Endothelial cell of umbilical vein (primary cell): Measurements from ENCODE around the gene HOXA2. TPM values are rescaled to one million over a fixed set of nuclear protein-coding genes. Genes with fewer than 3 reads are reported as not detected.

ENCODE experiments used
- BruUV-seq: library from RNA; stranded (reverse); fragments of 400-500 nt; replicated peaks from 2 replicates; lab custom pipeline; 2021; lab: Mats Ljungman, UMichigan
- CTCF ChIA-PET: fragments of 300-600, 350-600 bp; sonication (Branson Sonifier 250); formaldehyde crosslinking; loops from one replicate; lab custom pipeline; 2021; ENCODE audit warnings: antibody characterized with exemption, inconsistent platforms; lab: Charles Lee
- POLR2A ChIA-PET: fragments of 300-600, 350-600 bp; sonication (Branson Sonifier 250); formaldehyde crosslinking; loops from one replicate; lab custom pipeline; 2021; ENCODE audit warnings: antibody characterized with exemption, inconsistent platforms; lab: Charles Lee
- DNase-seq: peaks from one replicate; pipeline ENCODE4 v3.0.0-alpha.2; 2011; ENCODE audit warnings: low read depth, low spot score
- FAIRE-seq: peaks from 2 replicates; lab custom pipeline; 2011; peaks lifted over from hg19 to GRCh38; lab: Jason Lieb, UNC
- H2AFZ ChIP-seq: 2 replicates; pipeline ENCODE4 v1.6.0; 2012; ENCODE audit warnings: low read depth, low read length, control low read depth, inconsistent platforms
- H3K27ac ChIP-seq: 2 replicates; pipeline ENCODE4 v1.5.1; 2011; ENCODE audit warnings: low read depth, mild to moderate bottlenecking, control low read depth, low read length, moderate library complexity; ENCODE audit not compliant: insufficient read depth
- H3K27me3 ChIP-seq, 2 experiments: 2 replicates each; pipeline versions ENCODE4 v1.6.0 to v1.6.1; 2011; ENCODE audit warnings: low read length in 2 of 2, mixed read lengths in 1 of 2; ENCODE audit not compliant: control insufficient read depth in 2 of 2, insufficient read depth in 2 of 2
- H3K36me3 ChIP-seq, 2 experiments: 2 replicates in 1 of 2; 3 replicates in 1 of 2; pipeline ENCODE4 v1.5.1; 2011; ENCODE audit warnings: low read length in 2 of 2, mild to moderate bottlenecking in 1 of 2, moderate library complexity in 1 of 2; ENCODE audit not compliant: control insufficient read depth in 2 of 2, insufficient read depth in 2 of 2; ENCODE audit errors: extremely low read depth in 1 of 2
- H3K4me1 ChIP-seq: 3 replicates; pipeline ENCODE4 v1.5.1; 2011; ENCODE audit warnings: mild to moderate bottlenecking, low read length; ENCODE audit not compliant: control insufficient read depth, insufficient read depth; ENCODE audit errors: extremely low read depth
- H3K4me2 ChIP-seq: 2 replicates; pipeline ENCODE4 v1.6.1; 2011; ENCODE audit warnings: low read length, control low read depth, mixed read lengths; ENCODE audit not compliant: insufficient read depth
- H3K4me3 ChIP-seq, 3 experiments: fragments of 200-600 bp in 1 of 3; sonication (generic), shearing (Covaris generic) in 1 of 3; replicated peaks in 1 of 3; 2 replicates each; pipeline ENCODE4 v1.5.1; 2011 to 2016; ENCODE audit warnings: control low read depth in 3 of 3, low read length in 3 of 3, mild to moderate bottlenecking in 2 of 3, inconsistent platforms in 1 of 3, low read depth in 1 of 3, moderate library complexity in 1 of 3; ENCODE audit not compliant: insufficient read depth in 1 of 3
- H3K79me2 ChIP-seq: 2 replicates; pipeline ENCODE4 v1.6.0; 2012; ENCODE audit warnings: low read length, inconsistent platforms; ENCODE audit not compliant: control insufficient read depth, insufficient read depth
- H3K9ac ChIP-seq: replicated peaks from 2 replicates; pipeline ENCODE3; 2011; ENCODE audit warnings: low read length, control low read depth; ENCODE audit not compliant: insufficient read depth; ENCODE audit errors: extremely low read depth
- H3K9me1 ChIP-seq: replicated peaks from 3 replicates; pipeline ENCODE4 v1.6.0; 2011; ENCODE audit warnings: mild to moderate bottlenecking, low read length; ENCODE audit not compliant: control insufficient read depth, insufficient read depth; ENCODE audit errors: extremely low read depth
- H3K9me3 ChIP-seq: replicated peaks from 2 replicates; pipeline ENCODE4 v1.5.1; 2012; ENCODE audit warnings: low read length, inconsistent platforms; ENCODE audit not compliant: control insufficient read depth, insufficient read depth
- H4K20me1 ChIP-seq: replicated peaks from 2 replicates; pipeline ENCODE3; 2011; ENCODE audit warnings: mild to moderate bottlenecking, low read length; ENCODE audit not compliant: control insufficient read depth, insufficient read depth; ENCODE audit errors: extremely low read depth
- EZH2 ChIP-seq: IDR thresholded peaks from 2 replicates; pipeline ENCODE4 v1.6.1; 2012; ENCODE audit warnings: borderline replicate concordance, low read depth, mild to moderate bottlenecking, moderate library complexity, low read length, inconsistent platforms; ENCODE audit not compliant: severe bottlenecking
- FOS ChIP-seq: IDR thresholded peaks from 2 replicates; pipeline ENCODE4 v1.6.1; 2011; ENCODE audit warnings: mild to moderate bottlenecking, low read length, moderate library complexity, borderline replicate concordance; ENCODE audit not compliant: insufficient read depth
- GATA2 ChIP-seq: IDR thresholded peaks from 2 replicates; pipeline ENCODE4 v1.7.0; 2011; ENCODE audit warnings: low read depth, mild to moderate bottlenecking, moderate library complexity, mixed read lengths, low read length; ENCODE audit not compliant: insufficient read length, insufficient read depth
- JUN ChIP-seq: IDR thresholded peaks from 2 replicates; pipeline ENCODE4 v1.6.1; 2011; ENCODE audit warnings: borderline replicate concordance, low read depth; ENCODE audit not compliant: insufficient read length, insufficient read depth
- dilution Hi-C: fragments of 300-500 bp; cut with MboI; formaldehyde crosslinking; loops from one replicate; pipeline ENCODE4 v1.15.0; 2019; ENCODE audit warnings: low sequenced_read_pairs; ENCODE audit not compliant: extremely low pct_ligation_motif_present
- intact Hi-C: fragments of 100-400 bp; cut with micrococcal nuclease; formaldehyde crosslinking; loops from one replicate; pipeline ENCODE4 v1.10.0; 2022
- polyA plus RNA-seq, 4 experiments: library from polyadenylated mRNA; depleted of rRNA in 3 of 4; stranded (reverse) in 3 of 4; unstranded in 1 of 4; fragments of >200 nt; gene quantifications; 2 replicates each; pipeline versions ENCODE4 v1.2.1 to v1.2.3, GENCODE V29; 2011 to 2012; ENCODE audit warnings: missing spikeins in 1 of 4
- total RNA-seq: library from RNA; stranded (reverse); gene quantifications from 2 replicates; pipeline ENCODE4 v1.2.3, GENCODE V29; 2021
- TF ChIP-seq, protein P1 (sequence below): IDR thresholded peaks from 2 replicates; pipeline ENCODE4 v1.6.1; 2011; ENCODE audit not compliant: insufficient read depth, insufficient read length

The HOXA2 gene
- total and polyA plus RNA-seq, 2 donors (not counting 3 experiments of a cell fraction or from before 2014, with no cell fraction given): 1.6 to 2.3 TPM

- Histone ChIP-seq H3K36me3 (peaks cover 0 to 11% of the 10 kb centered on the region in 2 experiments), H3K27me3 (no peaks in the 10 kb centered on the region), H3K9me3 (no peaks in the 10 kb centered on the region), H3K9ac (peak overlapping the region; percentile 72), H2AFZ (no peak overlapping the region), H4K20me1 (no peaks in the 10 kb centered on the region), H3K4me3 (peak overlapping the region in 1 of 3 experiments; percentile 16), H3K9me1 (no peaks in the 10 kb centered on the region), H3K27ac (no peak overlapping the region), H3K4me2 (peak overlapping the region; percentile 65), H3K79me2 (peaks cover 63% of the 10 kb centered on the region), H3K4me1 (peaks cover 65% of the 10 kb centered on the region)
- CTCF ChIA-PET: interaction anchor here (0.5 to 2.7 kb wide), 4 partner anchors 12 to 445 kb away, joined by 4 to 13 read pairs (median 5); no protein-coding TSS in a partner anchor
- intact Hi-C loops (no loop called here), dilution Hi-C loops (no loop called here)
- FAIRE-seq (no peak), DNase-seq (no peak)
- BruUV-seq: TSS peak; percentile 27
- TF ChIP-seq, protein P1, sequence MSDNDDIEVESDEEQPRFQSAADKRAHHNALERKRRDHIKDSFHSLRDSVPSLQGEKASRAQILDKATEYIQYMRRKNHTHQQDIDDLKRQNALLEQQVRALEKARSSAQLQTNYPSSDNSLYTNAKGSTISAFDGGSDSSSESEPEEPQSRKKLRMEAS: no peak
- TF ChIP-seq GATA2: no peak
- no peak for TF ChIP-seq EZH2
- POLR2A ChIA-PET: no interaction called here
Observed at GRCh38 chr7:27128776-27129728, 26.6 kb upstream of the HOXA2 start.

- ChIA-PET CTCF (interaction anchor here (1.0 to 1.9 kb wide), 2 partner anchors 13 to 444 kb away, joined by 4 to 6 read pairs; no protein-coding TSS in a partner anchor), POLR2A (interaction anchor here (0.5 to 1.2 kb wide), 2 partner anchors 9 to 949 kb away, joined by 3 read pairs; no protein-coding TSS in a partner anchor)
- Histone ChIP-seq H3K27ac (no peak overlapping the region), H3K4me3 (no peak overlapping the region), H3K9me3 (no peaks in the 10 kb centered on the region), H3K27me3 (no peaks in the 10 kb centered on the region), H3K9me1 (no peaks in the 10 kb centered on the region), H3K4me2 (peak overlapping the region; percentile 18), H4K20me1 (no peaks in the 10 kb centered on the region), H3K36me3 (peaks cover 0 to 11% of the 10 kb centered on the region in 2 experiments), H3K9ac (no peak overlapping the region), H3K79me2 (peaks cover 61% of the 10 kb centered on the region), H3K4me1 (peaks cover 65% of the 10 kb centered on the region), H2AFZ (no peak overlapping the region)
- TF ChIP-seq JUN: no peak
- TF ChIP-seq FOS: no peak
- dilution Hi-C loops: no loop called here
- BruUV-seq: no TSS peak
- intact Hi-C loops: no loop called here
- FAIRE-seq (no peak), DNase-seq (no peak)
Observed at GRCh38 chr7:27128034-27128433, 25.6 kb upstream of the HOXA2 start.
